GM13977 (cell line): ENCODE data around the gene MYH16.
"Not testable (repeated sequence)": the region's sequence is repeated elsewhere in the genome, so short reads cannot be mapped to it uniquely, and the experiment has no call there.

Experiments used
- DNase-seq: peaks from one replicate; pipeline ENCODE4 v3.0.0; 2012; ENCODE audit warnings: low spot score
- CTCF ChIP-seq: IDR thresholded peaks from 2 replicates; pipeline ENCODE4 v1.5.1; 2012; ENCODE audit warnings: mild to moderate bottlenecking, control low read depth; ENCODE audit not compliant: insufficient read depth; ENCODE audit errors: extremely low read depth, missing control alignments
- in situ Hi-C: fragments of 300-500 bp; cut with MboI; formaldehyde crosslinking; loops from one replicate; pipeline ENCODE4 v1.12.0; 2022; ENCODE audit warnings: low sequenced_read_pairs, low pct_unique_long_range_greater_than_20kb, mixed read lengths, inconsistent platforms; ENCODE audit not compliant: unreplicated experiment

Gene MYH16

GRCh38 chr7:99324559-99324958 lies 51.9 kb downstream of the MYH16 start:
- TF ChIP-seq CTCF = no peak
- in situ Hi-C loops = no loop called here
- DNase-seq = no peak

- in situ Hi-C loops = no loop called here
- DNase-seq = no peak
- TF ChIP-seq CTCF = no peak
Observed at GRCh38 chr7:99325001-99325493, 52.4 kb downstream of the MYH16 start.

- no peak for TF ChIP-seq CTCF
- in situ Hi-C loops = no loop called here
- DNase-seq = peak; percentile 97
Observed at GRCh38 chr7:99325592-99326407, 53.2 kb downstream of the MYH16 start, which contains the start of gene ARPC1A. Gene ARPC1A (plus strand): TSS chr7:99325898. CDS start chr7:99333354, 7,456 bp downstream.

- in situ Hi-C loops = no loop called here
- no peak for TF ChIP-seq CTCF
- no peak for DNase-seq
Observed at GRCh38 chr7:99326408-99326782, 53.8 kb downstream of the MYH16 start.

GRCh38 chr7:99330314-99330961 lies 57.8 kb downstream of the MYH16 start:
- DNase-seq, in situ Hi-C loops: not testable (repeated sequence)

GRCh38 chr7:99331002-99331401 lies 58.4 kb downstream of the MYH16 start:
- TF ChIP-seq CTCF = no peak
- DNase-seq = no peak
- in situ Hi-C loops = no loop called here

GRCh38 chr7:99339595-99339994 lies 67.0 kb downstream of the MYH16 start:
- no peak for DNase-seq
- TF ChIP-seq CTCF = no peak
- in situ Hi-C loops = no loop called here
